ENCODE measurements around the gene BCAS3. TPM values are rescaled to one million over a fixed set of nuclear protein-coding genes. Genes with fewer than 3 reads are reported as not detected.
"Not testable (repeated sequence)": the region's sequence is repeated elsewhere in the genome, so short reads cannot be mapped to it uniquely, and the experiment has no call there.

The BCAS3 gene
- total RNA-seq, 3 donors from 2014 or later: 21.6 to 33.4 (median 32.1) TPM

GRCh38 chr17:60659156-60659555 is 18.5 kb upstream of the BCAS3 start:
- Histone ChIP-seq H3K4me3 (no peak overlapping the region), H3K9me3 (no peaks in the 10 kb centered on the region), H3K4me1 (ENCODE audit: low read depth) (no peaks in the 10 kb centered on the region), H3K36me3 (ENCODE audit: low read depth) (no peaks in the 10 kb centered on the region)
- no peak for TF ChIP-seq CTCF (IDR thresholded peaks at IDR 0.05)
- intact Hi-C loops (cut with DNase I, micrococcal nuclease): no loop called here
- ATAC-seq (no peak), DNase-seq (no peak)

- H3K4me3 ChIP-seq: no peak overlapping the region
- no peaks in the 10 kb centered on the region for H3K4me1 ChIP-seq (ENCODE audit: low read depth)
- no peaks in the 10 kb centered on the region for H3K36me3 ChIP-seq (ENCODE audit: low read depth)
- ATAC-seq (no peak), DNase-seq (no peak)
- TF ChIP-seq CTCF (IDR thresholded peaks at IDR 0.05): no peak
- H3K9me3 ChIP-seq: no peaks in the 10 kb centered on the region
- intact Hi-C loops (cut with DNase I, micrococcal nuclease): no loop called here
These were observed 16.2 kb upstream of the BCAS3 start for GRCh38 chr17:60661489-60661888.

- ATAC-seq (no peak), DNase-seq (no peak)
- intact Hi-C loops (cut with DNase I, micrococcal nuclease): no loop called here
- no peak for TF ChIP-seq CTCF (IDR thresholded peaks at IDR 0.05)
- H3K4me3 ChIP-seq: no peak overlapping the region
- no peaks in the 10 kb centered on the region for H3K4me1 ChIP-seq (ENCODE audit: low read depth)
- H3K36me3 ChIP-seq (ENCODE audit: low read depth): no peaks in the 10 kb centered on the region
- H3K9me3 ChIP-seq: no peaks in the 10 kb centered on the region
These were observed 13.6 kb upstream of the BCAS3 start for GRCh38 chr17:60664022-60664421.

GRCh38 chr17:60665602-60666001 is 12.0 kb upstream of the BCAS3 start:
- ATAC-seq (no peak), DNase-seq (no peak)
- intact Hi-C loops (cut with DNase I, micrococcal nuclease): no loop called here
- Histone ChIP-seq H3K36me3 (ENCODE audit: low read depth) (no peaks in the 10 kb centered on the region), H3K4me3 (no peak overlapping the region), H3K4me1 (ENCODE audit: low read depth) (no peaks in the 10 kb centered on the region), H3K9me3 (no peaks in the 10 kb centered on the region)
- no peak for TF ChIP-seq CTCF (IDR thresholded peaks at IDR 0.05)

- DNase-seq; ATAC-seq; H3K9me3 ChIP-seq; H3K4me1 ChIP-seq (ENCODE audit: low read depth); intact Hi-C loops (cut with DNase I, micrococcal nuclease); H3K4me3 ChIP-seq; H3K36me3 ChIP-seq (ENCODE audit: low read depth): not testable (repeated sequence)
These were observed 8.9 kb upstream of the BCAS3 start for GRCh38 chr17:60668741-60669140.

- ATAC-seq (no peak), DNase-seq (no peak)
- Histone ChIP-seq H3K36me3 (ENCODE audit: low read depth) (no peaks in the 10 kb centered on the region), H3K4me1 (ENCODE audit: low read depth) (no peaks in the 10 kb centered on the region), H3K4me3 (no peak overlapping the region), H3K9me3 (no peaks in the 10 kb centered on the region)
- TF ChIP-seq CTCF (IDR thresholded peaks at IDR 0.05): no peak
- intact Hi-C loops (cut with DNase I, micrococcal nuclease): no loop called here
These were observed 6.2 kb upstream of the BCAS3 start for GRCh38 chr17:60671482-60671881.

- ATAC-seq; H3K4me3 ChIP-seq; intact Hi-C loops (cut with DNase I, micrococcal nuclease); H3K36me3 ChIP-seq (ENCODE audit: low read depth); DNase-seq; H3K4me1 ChIP-seq (ENCODE audit: low read depth); H3K9me3 ChIP-seq: not testable (repeated sequence)
These were observed 3.0 kb upstream of the BCAS3 start for GRCh38 chr17:60674637-60675036.

Data from mucosa of descending colon (tissue), 3 donors.